HG03139 (cell line): ENCODE data around the gene NDUFAF5.
"Not testable (repeated sequence)": the region's sequence is repeated elsewhere in the genome, so short reads cannot be mapped to it uniquely, and the experiment has no call there.

Experiments
- ATAC-seq: cut with Tn5 transposase; IDR thresholded peaks from one replicate; pipeline ENCODE4 v1.9.1; 2021; ENCODE audit not compliant: unreplicated experiment

The NDUFAF5 gene, protein sequence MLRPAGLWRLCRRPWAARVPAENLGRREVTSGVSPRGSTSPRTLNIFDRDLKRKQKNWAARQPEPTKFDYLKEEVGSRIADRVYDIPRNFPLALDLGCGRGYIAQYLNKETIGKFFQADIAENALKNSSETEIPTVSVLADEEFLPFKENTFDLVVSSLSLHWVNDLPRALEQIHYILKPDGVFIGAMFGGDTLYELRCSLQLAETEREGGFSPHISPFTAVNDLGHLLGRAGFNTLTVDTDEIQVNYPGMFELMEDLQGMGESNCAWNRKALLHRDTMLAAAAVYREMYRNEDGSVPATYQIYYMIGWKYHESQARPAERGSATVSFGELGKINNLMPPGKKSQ

GRCh38 chr20:13784893-13785715, at the start of gene NDUFAF5, which contains the start of gene ESF1:
Gene NDUFAF5, plus strand, starts transcription at chr20:13785028. Its CDS starts 41 bp downstream, at chr20:13785069.
Gene ESF1, minus strand, starts transcription at chr20:13784919. Its CDS starts 1,779 bp downstream, at chr20:13783140.
- peak; percentile 95 for ATAC-seq

GRCh38 chr20:13735826-13736225, 49.0 kb upstream of the NDUFAF5 start:
- ATAC-seq = no peak

- ATAC-seq = no peak
Measured at GRCh38 chr20:13736436-13737191, 48.2 kb upstream of the NDUFAF5 start.

- ATAC-seq = not testable (repeated sequence)
Measured at GRCh38 chr20:13738187-13738586, 46.6 kb upstream of the NDUFAF5 start.

DNA sequence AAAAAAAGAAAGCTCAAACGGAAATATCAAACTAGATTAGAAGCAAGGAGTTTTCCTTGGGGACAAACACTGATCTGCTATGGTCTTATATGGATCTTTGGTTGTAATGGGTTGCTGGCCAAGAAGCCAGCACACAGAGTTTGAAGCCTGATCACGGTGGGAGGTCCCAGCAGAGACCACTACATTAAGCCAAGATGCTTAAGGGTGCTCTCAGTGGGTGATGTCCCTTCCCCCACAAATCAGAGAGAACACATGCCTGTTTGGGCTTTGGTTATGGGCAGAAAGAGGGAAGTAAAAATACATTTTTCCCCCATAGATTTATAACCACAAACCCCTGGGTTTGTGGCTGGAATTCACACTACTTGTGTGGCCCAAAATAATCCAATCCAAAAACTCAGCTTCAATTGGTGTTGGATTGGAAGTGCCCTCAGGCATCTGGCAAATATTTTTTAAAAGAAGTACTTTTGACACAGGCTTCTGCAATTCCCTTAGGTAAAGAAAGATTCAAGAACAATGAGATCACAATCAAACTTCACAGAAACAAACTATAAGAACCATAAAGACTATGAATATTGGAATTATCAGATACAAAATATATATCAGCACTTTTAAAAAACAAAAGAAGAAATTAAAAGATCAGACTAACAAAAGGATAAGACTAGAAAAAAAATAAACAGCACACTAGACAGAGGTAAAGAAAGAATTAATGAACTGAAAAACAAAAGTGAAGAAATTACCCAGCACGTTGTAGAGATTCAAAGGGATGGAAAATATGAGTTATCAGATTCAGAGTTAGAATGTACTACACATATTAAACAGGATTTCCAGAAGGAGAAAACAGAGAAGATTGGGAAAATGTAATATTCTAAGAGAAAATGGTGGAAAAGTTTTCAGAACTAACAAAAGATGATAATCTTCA, 44.8 kb upstream of the NDUFAF5 start:
- no peak for ATAC-seq

- ATAC-seq = no peak
Measured at GRCh38 chr20:13741879-13742278, 42.9 kb upstream of the NDUFAF5 start.

DNA sequence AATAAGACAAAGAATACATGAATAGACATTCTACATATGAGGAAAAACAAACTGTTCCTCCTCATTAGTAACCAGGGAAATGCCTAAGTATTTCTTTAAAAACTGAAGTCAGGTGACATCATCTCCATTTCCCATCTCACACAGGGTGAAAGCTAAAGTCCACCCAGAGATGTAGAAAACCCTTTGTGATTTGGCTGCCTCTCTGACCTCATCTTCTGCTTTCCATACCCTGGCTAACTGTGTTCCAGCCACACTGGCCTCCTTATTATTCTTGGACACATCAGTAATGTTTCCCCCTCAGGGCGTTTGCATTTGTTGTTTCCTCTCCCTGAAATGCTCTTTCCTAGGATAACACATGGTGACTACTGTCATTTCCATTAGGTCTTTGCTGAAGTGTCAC, 40.5 kb upstream of the NDUFAF5 start:
- ATAC-seq = no peak

- no peak for ATAC-seq
Measured at GRCh38 chr20:13745784-13746183, 39.0 kb upstream of the NDUFAF5 start.

- no peak for ATAC-seq
Measured at GRCh38 chr20:13749811-13750210, 35.0 kb upstream of the NDUFAF5 start.

GRCh38 chr20:13753436-13754036, 31.3 kb upstream of the NDUFAF5 start:
- ATAC-seq = no peak

DNA sequence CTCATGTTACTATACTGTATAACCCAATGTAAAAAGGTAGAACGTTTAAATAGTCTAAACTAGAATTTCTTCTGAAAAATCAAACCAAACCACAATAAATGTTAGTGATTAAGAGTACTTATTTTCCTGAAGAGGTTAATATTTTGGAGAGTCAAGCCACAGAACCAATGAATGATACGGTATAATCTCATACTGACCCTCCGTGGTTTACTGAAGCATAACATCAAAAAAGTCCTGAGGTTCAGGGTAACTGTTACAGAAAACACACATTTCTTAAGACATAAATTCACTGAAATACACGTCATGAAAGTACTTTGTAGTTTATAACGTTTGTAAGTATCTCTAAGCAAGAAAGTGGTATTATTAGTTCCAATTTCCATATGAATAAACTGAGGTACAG, 29.0 kb upstream of the NDUFAF5 start:
- ATAC-seq = no peak

DNA sequence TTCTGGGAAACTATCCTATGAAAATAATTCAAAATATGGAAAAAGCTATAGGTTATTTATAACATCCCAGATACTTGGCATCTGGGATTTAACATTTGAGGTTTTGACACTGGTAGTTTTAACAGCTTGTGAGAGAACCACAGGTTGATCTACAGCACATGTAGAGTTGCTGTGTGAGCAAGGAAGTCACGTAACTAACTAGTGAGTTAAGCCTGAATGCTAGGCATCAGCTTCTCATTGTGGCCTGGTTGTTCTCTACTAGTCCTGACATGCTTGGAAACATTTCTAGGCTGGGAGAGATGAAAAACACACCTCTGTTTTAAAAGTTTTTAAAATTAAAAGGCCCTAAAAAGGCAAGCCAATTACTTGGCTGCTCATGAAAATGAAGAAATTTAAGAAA, 28.3 kb upstream of the NDUFAF5 start:
- no peak for ATAC-seq

DNA sequence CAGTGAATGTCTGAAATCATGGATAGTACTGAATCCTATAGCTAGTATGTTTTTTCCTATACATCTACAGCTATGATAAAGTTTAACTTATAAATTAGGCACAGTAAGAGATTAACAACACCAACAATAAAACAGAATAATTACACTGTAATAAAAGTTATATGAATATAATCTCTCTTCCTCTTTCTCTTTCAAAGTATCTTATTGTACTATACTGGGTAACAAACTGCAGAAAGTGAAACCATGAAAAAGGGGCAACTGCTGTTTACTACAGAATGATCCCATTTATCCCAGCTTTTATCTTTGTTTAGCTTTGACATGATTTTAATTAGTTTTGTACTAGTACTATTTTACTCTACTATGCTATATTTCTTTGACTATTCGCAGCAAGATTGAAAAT, 25.9 kb upstream of the NDUFAF5 start:
- ATAC-seq = no peak

DNA sequence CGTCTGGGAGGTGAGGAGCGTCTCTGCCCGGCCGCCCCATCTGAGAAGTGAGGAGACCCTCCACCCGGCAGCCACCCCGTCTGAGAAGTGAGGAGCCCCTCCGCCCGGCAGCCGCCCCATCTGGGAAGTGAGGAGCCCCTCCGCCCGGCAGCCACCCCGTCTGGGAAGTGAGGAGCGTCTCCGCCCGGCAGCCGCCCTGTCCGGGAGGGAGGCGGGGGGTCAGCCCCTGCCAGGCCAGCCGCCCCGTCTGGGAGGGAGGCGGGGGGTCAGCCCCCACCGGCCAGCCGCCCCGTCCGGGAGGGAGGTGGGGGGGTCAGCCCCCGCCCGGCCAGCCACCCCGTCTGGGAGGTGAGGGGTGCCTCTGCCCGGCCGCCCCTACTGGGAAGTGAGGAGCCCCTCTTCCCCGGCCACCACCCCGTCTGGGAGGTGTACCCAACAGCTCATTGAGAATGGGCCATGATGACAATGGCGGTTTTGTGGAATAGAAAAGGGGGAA, 24.3 kb upstream of the NDUFAF5 start:
- not testable (repeated sequence) for ATAC-seq

DNA sequence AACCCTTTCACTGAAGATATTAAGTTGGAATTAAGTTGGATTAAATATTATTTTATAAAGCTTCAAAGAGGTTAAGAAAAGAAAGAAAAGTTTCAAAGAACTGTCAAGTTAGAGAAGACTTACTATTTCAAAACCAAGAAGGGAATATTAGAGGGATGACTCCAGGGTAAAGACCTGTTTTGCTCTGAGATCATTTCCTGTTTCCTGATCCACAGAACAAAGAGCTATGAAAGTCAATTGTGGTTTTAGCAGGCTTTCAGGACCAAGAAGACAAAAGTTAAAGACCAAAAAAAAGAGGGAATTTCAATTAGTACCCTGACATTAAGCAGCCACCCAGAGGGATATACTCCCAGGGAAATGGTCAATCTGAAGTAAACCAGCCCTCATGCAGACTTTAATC, 19.5 kb upstream of the NDUFAF5 start:
- no peak for ATAC-seq

- ATAC-seq = no peak
Measured at GRCh38 chr20:13765868-13766416, 18.9 kb upstream of the NDUFAF5 start.

DNA sequence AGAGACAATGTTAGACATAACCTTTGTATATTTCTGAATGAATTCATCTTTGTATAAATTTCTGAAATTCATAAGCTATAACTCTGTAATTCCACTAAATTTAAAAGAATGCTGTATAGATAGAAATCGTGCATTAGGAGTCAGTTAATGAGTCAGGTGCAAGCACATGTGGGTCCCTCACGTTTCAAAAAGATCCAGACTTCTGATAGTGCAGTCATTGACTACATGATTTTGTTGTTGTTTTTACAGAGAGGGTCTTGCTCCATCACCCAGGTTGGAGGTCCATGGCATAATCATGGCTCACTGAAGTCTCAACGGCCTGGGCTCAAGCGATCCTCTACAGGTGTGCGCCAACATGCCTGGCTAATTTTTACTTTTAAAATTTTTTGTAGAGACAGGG, 14.7 kb upstream of the NDUFAF5 start:
- ATAC-seq = no peak

GRCh38 chr20:13771853-13772453, 12.9 kb upstream of the NDUFAF5 start:
- ATAC-seq = no peak

GRCh38 chr20:13772529-13772928, 12.3 kb upstream of the NDUFAF5 start:
- no peak for ATAC-seq
